GM10266 (cell line): ENCODE data around the gene TENT5C.

Experiments
- DNase-seq: peaks from one replicate; pipeline ENCODE4 v3.0.0; 2012; ENCODE audit errors: extremely low spot score
- TF ChIP-seq, protein P1 (sequence below): IDR thresholded peaks from 2 replicates; pipeline ENCODE4 v1.5.1; 2012; ENCODE audit warnings: mild to moderate bottlenecking, low read depth; ENCODE audit not compliant: control insufficient read depth, insufficient read depth; ENCODE audit errors: missing control alignments

Gene TENT5C

DNA sequence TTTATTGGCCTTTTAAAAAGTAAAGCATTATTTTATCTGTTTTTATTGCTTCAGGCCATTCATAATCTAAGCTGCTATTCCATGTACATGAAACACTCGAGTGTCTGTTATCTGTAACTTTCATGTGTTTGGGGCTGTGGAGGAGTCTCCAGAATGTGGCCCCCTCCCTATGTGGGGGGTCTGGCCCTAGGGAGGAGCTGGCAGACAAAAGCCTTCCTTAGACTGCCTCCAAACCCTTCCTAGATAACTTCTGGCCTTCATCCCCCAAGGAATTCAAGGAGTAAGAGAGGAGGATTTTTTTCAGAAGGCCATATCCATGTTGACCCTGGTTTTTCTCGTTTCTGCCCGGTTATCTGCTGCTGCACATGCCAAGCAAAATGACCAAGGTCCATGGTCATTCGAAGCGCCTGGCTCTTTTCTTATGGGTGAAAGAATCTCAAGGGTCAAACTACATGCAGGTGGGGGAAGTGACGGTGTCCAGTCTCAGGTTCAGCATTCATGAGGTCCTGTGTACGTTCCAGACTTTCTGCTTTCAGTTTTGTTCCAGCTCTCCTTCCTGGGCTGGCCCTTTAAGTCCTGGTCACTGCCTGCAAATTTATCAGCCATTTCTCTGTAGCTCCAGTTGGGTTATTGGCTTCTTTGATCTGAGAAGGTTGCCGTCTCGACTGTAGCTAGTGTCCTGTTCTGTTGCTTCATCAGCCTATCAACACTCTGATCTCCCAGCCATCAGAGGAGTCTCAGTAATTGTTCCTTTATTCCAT, 8.3 kb downstream of the TENT5C start:
- DNase-seq: no peak
- TF ChIP-seq, protein P1, sequence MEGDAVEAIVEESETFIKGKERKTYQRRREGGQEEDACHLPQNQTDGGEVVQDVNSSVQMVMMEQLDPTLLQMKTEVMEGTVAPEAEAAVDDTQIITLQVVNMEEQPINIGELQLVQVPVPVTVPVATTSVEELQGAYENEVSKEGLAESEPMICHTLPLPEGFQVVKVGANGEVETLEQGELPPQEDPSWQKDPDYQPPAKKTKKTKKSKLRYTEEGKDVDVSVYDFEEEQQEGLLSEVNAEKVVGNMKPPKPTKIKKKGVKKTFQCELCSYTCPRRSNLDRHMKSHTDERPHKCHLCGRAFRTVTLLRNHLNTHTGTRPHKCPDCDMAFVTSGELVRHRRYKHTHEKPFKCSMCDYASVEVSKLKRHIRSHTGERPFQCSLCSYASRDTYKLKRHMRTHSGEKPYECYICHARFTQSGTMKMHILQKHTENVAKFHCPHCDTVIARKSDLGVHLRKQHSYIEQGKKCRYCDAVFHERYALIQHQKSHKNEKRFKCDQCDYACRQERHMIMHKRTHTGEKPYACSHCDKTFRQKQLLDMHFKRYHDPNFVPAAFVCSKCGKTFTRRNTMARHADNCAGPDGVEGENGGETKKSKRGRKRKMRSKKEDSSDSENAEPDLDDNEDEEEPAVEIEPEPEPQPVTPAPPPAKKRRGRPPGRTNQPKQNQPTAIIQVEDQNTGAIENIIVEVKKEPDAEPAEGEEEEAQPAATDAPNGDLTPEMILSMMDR: no peak

DNA sequence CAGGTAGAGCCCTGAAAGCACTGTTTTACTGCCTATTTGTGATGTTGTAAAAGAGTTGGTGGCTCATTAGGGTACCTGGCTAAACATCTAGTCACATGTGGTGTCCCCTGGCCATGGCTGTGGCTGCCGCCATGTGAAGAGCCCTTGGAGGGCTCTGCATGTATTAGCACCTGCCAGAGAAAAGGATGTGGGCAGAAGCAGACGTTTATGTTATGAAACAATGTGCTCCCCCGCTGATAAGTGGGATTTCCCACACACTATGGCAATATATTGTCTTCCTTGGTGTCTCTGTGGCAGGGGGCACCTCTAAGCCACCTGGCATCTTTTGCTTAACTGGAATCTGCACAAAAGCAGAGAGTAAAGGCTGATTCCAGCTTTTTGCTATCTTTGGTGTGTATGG, 9.6 kb downstream of the TENT5C start:
- no peak for DNase-seq
- TF ChIP-seq, protein P1: no peak

DNA sequence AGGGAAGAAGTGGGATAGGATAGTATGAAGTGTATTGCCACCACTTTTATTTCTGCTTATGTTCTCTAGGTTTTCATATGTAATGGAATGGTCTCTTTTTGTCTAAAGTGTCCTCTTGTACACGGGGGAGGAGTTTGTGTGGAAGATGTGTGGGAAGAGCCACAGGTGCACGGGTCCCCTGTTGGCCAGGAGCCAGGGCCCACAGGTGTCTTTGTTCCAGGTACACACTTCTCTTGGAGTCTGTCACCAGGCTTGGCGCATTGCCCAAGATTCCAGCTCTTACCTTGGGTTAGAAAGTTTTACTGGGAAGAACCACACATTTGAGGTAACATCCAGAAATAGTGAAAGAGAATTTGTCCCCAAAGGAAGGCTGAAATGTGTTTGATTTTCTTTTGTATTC, 10.5 kb downstream of the TENT5C start:
- TF ChIP-seq, protein P1: no peak
- DNase-seq: no peak

DNA sequence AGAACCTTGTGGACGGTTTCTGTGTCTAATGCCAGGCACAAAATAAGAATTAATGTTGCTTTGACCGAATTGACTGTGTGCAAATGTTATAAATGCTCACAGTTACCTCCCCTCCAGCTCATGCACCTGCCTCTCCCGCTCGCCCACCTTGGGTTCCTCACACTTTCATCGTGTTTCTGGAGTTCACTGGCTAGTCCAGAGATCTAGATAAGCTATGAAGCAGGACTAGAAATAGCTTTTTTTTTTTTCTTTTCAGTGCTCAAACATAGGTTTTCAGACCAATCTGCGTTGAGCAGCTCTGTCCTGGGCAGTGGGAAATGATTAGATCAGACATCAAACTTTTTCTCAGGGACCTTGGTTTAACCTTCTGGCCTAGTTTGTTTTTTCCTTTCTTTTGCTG, 11.1 kb downstream of the TENT5C start:
- TF ChIP-seq, protein P1: no peak
- no peak for DNase-seq

DNA sequence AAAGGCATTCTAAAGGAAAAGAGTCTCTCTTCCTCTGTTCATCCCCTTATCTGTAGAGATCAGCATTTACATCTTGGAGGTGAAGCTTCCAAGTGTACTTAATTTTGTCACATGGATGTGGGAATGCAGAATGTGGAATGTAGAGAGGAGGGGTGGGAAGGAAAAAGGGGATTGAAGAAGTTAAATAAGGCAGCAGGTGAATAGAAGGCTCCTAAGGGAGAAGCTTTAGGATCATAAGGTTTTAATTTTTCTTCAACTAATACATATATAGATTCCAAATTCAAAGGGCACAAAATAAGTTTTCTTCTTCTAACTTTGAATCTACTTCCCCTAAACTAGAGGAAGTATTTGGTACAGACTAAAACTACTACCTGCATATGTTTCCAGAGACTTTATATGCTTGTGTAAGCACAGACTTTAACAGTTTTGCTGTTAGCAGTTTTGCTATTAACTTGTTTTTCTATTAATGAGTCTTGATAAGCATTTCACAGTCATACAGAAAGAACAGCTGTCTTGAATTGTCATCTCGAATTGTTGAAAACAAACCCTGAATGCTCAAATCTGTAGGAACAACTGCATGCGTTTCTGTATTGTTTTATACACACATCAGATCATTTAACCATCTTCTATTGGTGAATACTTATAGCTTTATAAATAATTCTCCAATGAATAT, 12.7 kb downstream of the TENT5C start:
- TF ChIP-seq, protein P1: no peak

DNA sequence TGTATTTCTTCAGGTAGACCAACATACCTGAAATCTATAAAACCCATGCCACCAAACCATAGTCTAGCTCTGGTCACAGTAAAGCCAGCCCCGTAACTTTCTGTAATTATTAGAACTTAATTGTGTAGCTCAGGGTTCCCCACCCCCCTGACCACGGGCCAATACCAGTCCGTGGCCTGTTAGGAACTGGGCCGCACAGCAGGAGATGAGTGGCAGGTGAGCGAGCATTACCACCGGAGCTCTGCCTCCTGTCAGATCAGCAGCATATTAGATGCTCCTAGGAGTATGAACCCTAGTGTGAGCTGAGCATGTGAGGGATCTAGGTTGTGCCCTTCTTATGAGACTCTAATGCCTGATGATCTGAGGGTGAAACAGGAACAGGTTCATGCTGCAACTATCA, 14.6 kb downstream of the TENT5C start:
- no peak for DNase-seq

More for the DNA sequence above, 12.7 kb downstream of the TENT5C start:
- no peak for DNase-seq

More for the DNA sequence above, 14.6 kb downstream of the TENT5C start:
- TF ChIP-seq, protein P1: no peak
